GM19099 (cell line): Measurements from ENCODE around the gene GOSR2.

Source experiments
- POLR2A ChIP-seq: IDR thresholded peaks from 3 replicates; pipeline ENCODE4 v1.6.1; 2011; ENCODE audit warnings: low read depth; ENCODE audit not compliant: insufficient read length; ENCODE audit errors: extremely low read depth

GOSR2 gene

DNA sequence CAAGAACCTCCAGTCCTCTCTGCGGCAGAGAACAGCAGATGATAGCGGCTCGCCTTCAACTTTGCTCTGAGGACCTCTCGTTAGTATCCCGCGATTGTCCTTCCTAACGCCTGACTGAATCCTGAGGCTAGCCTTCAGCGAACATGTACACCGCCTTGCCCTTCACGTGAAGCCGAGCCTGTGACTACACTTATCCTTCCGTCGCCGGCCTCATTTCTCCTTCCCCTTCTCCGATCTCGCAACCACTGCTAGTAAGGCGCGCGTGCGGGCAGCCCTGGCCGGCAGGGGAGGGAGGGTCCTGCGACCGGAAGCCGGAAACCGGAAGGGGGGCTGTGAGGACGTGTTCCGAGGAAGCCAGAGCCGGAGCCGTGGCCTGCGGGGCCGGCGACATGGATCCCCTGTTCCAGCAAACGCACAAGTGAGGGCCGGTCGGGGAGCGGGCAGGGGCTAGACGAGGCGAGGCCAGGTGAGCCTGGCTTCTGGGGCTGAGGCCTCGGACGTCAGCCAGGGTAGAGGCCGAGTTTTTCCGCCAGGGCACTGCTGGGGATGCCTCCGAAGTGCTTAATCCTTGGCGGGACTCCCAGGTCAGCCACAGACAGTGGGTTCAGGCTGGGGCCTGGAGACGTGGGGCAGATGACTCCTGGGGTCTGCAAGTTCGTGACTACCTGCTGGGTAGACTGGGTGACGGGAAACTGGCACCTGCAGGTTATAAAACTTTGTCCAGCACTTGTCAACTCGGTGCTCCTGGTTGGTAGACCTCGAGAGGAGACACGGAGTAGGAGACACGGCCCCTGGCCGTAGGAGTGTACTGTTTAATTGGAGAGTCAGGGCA lies at the start of gene GOSR2:
GOSR2 (plus strand) TSS at position 357 of the 832 bp plus-strand sequence; CDS start at position 390, 33 bp downstream.
- peak; percentile 96 for TF ChIP-seq POLR2A

GRCh38 chr17:46873941-46874645 lies 48.9 kb upstream of the GOSR2 start:
- TF ChIP-seq POLR2A = no peak

DNA sequence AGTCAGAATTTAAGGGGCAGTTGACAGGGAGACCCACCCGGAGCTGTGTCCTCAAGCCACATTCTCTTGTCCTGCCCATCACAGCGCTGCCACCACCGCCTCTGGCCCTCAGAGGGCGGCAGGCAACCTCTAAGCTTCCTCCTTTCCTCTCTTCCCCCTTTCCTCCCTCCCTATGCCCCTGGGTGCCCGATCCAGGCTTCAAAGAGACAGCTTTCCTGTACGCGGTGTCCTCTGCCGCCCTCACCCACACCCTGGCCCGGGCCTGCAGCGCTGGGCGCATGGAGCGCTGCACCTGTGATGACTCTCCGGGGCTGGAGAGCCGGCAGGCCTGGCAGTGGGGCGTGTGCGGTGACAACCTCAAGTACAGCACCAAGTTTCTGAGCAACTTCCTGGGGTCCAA lies 48.1 kb upstream of the GOSR2 start:
- no peak for TF ChIP-seq POLR2A

GRCh38 chr17:46875849-46876352 lies 47.1 kb upstream of the GOSR2 start:
- TF ChIP-seq POLR2A = no peak

GRCh38 chr17:46876353-46876887 lies 46.5 kb upstream of the GOSR2 start:
- TF ChIP-seq POLR2A = no peak

DNA sequence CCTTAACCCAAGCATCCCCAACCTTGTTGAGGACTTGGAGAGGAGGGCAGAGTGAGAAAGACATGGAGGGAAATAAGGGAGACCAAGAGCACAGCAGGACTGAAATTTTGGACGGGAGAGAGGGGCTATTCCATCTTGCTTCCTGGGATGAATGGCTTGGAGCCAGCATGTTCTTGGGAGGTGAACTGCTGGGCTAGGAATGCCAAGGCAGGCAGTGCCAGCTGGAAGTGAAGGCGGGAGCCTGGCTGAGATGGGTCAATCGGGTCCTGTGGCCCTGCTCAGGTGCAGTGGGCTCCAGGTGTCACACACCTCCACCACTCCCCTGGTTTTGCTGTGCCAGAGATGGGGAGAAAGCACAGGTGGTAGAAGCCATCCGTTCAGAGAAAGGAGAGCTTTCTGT lies 46.0 kb upstream of the GOSR2 start:
- TF ChIP-seq POLR2A = no peak

GRCh38 chr17:46877466-46877865 lies 45.5 kb upstream of the GOSR2 start:
- no peak for TF ChIP-seq POLR2A

DNA sequence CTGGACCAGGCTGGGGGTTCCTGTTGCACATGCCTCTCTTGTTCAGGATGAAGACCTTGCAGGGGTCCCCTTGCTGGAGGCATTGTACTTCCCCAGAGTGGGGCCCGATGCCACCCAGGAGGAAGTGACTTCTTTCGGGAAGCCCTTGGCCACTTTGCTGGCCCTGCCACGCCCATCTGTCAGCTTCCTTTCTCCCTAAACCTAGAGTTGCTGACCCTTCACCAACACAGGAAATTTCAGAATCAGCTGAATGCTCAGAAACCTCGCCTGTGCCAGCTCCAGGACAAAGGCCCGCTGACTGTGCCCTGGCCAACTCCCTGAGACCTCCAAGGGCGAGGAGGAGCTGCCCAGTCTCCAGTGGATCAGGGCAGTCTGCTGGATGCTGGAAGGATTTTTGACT lies 44.9 kb upstream of the GOSR2 start:
- TF ChIP-seq POLR2A = no peak

DNA sequence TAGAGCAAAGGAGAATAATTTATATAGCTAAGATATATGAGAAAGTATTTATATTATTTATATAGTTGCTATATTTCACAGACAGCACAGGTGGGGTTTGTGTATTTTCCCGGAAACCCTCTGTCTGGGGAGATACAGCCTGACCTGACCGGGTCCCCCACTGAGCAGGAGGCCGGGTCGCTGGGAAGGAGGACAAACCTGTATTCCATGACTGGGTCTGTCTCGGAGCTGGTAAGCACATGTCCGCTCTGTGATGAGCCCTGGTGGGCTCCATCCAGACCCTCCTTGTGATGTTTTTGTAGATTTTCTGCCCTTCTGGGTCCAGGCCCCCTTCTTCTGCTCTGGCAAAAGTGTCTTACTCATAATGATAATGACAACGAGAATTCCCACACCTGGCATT lies 43.9 kb upstream of the GOSR2 start:
- TF ChIP-seq POLR2A = no peak

- TF ChIP-seq POLR2A = no peak
Observed at GRCh38 chr17:46881015-46881414, 41.9 kb upstream of the GOSR2 start.

DNA sequence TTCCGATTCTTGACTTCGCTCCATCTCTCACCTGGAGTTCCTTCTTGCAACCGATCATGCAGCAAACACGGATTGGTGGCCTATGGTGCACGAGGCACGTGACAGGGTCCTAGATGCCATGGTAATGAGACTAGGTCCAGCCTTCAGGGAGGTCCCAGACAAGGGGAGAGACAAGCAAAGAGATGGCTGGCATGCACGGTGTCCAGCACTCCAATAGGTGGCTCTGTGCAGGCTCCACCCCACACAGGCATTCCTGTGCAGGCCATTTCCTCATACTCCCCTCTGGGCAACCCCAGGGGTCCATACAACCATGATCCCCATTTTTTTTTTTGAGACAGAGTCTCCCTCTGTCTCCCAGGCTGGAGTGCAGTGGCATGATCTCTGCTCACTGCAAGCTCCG lies 40.3 kb upstream of the GOSR2 start:
- no peak for TF ChIP-seq POLR2A

DNA sequence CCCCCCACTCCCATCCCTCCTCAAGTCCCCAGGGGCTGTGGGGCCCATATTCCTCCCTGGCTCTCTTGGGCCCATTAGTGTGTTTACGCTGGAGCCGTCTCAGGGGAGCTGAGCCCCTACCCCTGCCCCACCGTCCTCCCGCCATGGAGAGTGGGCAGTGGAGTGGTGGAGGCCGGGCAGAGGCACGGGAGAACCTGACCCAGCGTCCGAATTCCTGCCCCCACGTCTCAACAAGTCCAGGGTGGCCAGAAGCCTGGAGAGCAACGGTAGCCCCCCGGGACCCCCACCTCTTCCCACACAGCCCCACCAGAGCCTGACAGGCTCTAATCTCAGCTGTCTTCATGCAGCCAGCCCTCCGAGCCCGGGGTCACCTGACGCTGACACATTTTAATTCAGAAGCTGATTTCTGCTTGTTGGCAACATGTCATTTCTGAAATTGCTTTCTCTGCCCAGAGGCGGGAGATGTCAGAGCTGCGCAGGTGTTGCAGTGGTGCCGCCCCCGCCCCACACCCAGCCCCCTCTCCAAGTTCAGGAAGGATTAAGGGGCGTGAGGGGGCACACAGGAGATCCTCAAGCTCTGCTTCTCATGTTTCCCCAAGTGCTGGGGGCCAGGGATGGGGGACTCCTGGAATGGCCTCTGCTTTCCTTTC lies 39.0 kb upstream of the GOSR2 start:
- TF ChIP-seq POLR2A = no peak

DNA sequence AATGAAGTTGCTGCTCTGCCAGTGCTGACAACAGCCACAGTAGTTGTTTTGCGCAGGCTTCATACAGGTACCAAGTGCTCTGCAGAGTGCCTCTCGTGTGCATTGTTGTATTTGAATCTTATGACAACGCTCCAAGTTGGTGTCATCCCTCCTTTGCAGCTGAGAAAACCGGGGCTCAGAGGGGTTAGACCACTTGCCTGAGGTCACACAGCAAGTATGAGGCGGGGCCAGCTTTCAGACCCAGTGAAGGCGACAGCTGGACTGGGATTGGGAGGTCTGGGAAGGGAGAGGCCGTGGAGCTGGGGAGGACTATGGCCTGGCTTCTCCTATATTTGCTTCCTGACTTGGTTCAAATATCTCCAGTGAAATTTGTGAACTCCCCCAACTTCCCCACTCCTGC lies 38.4 kb upstream of the GOSR2 start:
- TF ChIP-seq POLR2A = no peak

- no peak for TF ChIP-seq POLR2A
Observed at GRCh38 chr17:46885415-46886309, 37.3 kb upstream of the GOSR2 start.
